Keratinocyte (primary cell): ENCODE results near the gene SERGEF. TPM values are rescaled to one million over a fixed set of nuclear protein-coding genes. Genes with fewer than 3 reads are reported as not detected.

Experiments used
- DNase-seq: peaks from one replicate; pipeline ENCODE4 v3.0.0-alpha.2; 2011; ENCODE audit warnings: low read depth, missing footprints, low spot score
- FAIRE-seq: peaks from 2 replicates; lab custom pipeline; 2011; peaks lifted over from hg19 to GRCh38; lab: Jason Lieb, UNC
- H2AFZ ChIP-seq: 2 replicates; pipeline ENCODE4 v1.6.0; 2012; ENCODE audit warnings: low read length, control low read depth, inconsistent platforms; ENCODE audit not compliant: control insufficient read depth
- H3K27ac ChIP-seq: 2 replicates; pipeline ENCODE4 v1.5.1; 2011; ENCODE audit warnings: low read length; ENCODE audit not compliant: control insufficient read depth, insufficient read depth
- H3K27me3 ChIP-seq: 3 replicates; pipeline ENCODE4 v1.6.0; 2011; ENCODE audit warnings: low read length; ENCODE audit not compliant: control insufficient read depth, insufficient read depth; ENCODE audit errors: extremely low read depth
- H3K36me3 ChIP-seq, 2 experiments: 2 replicates in 1 of 2; 3 replicates in 1 of 2; pipeline ENCODE4 v1.5.1; 2011; ENCODE audit warnings: low read length in 2 of 2, mild to moderate bottlenecking in 1 of 2; ENCODE audit not compliant: control insufficient read depth in 2 of 2, insufficient read depth in 2 of 2; ENCODE audit errors: extremely low read depth in 1 of 2
- H3K4me1 ChIP-seq: 3 replicates; pipeline ENCODE4 v1.5.1; 2011; ENCODE audit warnings: low read length; ENCODE audit not compliant: control insufficient read depth, insufficient read depth; ENCODE audit errors: extremely low read depth
- H3K4me2 ChIP-seq: 3 replicates; pipeline ENCODE4 v1.6.0; 2011; ENCODE audit warnings: low read depth, low read length; ENCODE audit not compliant: control insufficient read depth, insufficient read depth; ENCODE audit errors: extremely low read depth
- H3K4me3 ChIP-seq, 3 experiments: fragments of 200-600 bp in 1 of 3; sonication (generic) in 1 of 3; 2 replicates in 2 of 3; 3 replicates in 1 of 3; pipeline ENCODE4 v1.5.1; 2011 to 2016; ENCODE audit warnings: low read length in 3 of 3, mild to moderate bottlenecking in 3 of 3, control low read depth in 2 of 3, inconsistent platforms in 1 of 3, low read depth in 1 of 3, mixed read lengths in 1 of 3, mixed run types in 1 of 3, moderate library complexity in 1 of 3; ENCODE audit not compliant: control insufficient read depth in 2 of 3, insufficient read depth in 2 of 3; ENCODE audit errors: extremely low read depth in 1 of 3
- H3K79me2 ChIP-seq: 2 replicates; pipeline ENCODE4 v1.6.0; 2012; ENCODE audit warnings: low read length; ENCODE audit not compliant: control insufficient read depth, insufficient read depth
- H3K9ac ChIP-seq: 3 replicates; pipeline ENCODE4 v1.6.0; 2011; ENCODE audit warnings: low read length; ENCODE audit not compliant: control insufficient read depth, insufficient read depth; ENCODE audit errors: extremely low read depth
- H3K9me1 ChIP-seq: 3 replicates; pipeline ENCODE4 v1.6.0; 2011; ENCODE audit warnings: low read length; ENCODE audit not compliant: control insufficient read depth, insufficient read depth; ENCODE audit errors: extremely low read depth
- H3K9me3 ChIP-seq: 2 replicates; pipeline ENCODE4 v1.5.1; 2012; ENCODE audit warnings: low read depth, low read length; ENCODE audit not compliant: control insufficient read depth
- H4K20me1 ChIP-seq: 3 replicates; pipeline ENCODE4 v1.6.0; 2011; ENCODE audit warnings: low read length; ENCODE audit not compliant: control insufficient read depth, insufficient read depth; ENCODE audit errors: extremely low read depth
- EZH2 ChIP-seq: IDR thresholded peaks from one replicate; pipeline ENCODE4 v1.6.1; 2012; ENCODE audit warnings: inconsistent platforms, mild to moderate bottlenecking, low read length, moderate library complexity
- dilution Hi-C: fragments of 300-500 bp; cut with MboI; formaldehyde crosslinking; loops from one replicate; pipeline ENCODE4 v1.7.0; 2020; ENCODE audit warnings: low sequenced_read_pairs; ENCODE audit not compliant: extremely low pct_ligation_motif_present
- polyA plus RNA-seq, 5 experiments: library from polyadenylated mRNA; depleted of rRNA in 3 of 5; stranded (reverse) in 3 of 5; stranded (forward) in 1 of 5; unstranded in 1 of 5; fragments of >200 nt; gene quantifications; 1 replicate in 1 of 5; 2 replicates in 3 of 5; 3 replicates in 1 of 5; pipeline versions ENCODE4 v1.2.1 to v1.2.3, GENCODE V29; 2011 to 2012; ENCODE audit warnings: missing spikeins in 2 of 5, low read depth in 1 of 5, low replicate concordance in 1 of 5
- TF ChIP-seq, protein P1 (sequence below), 3 experiments: IDR thresholded peaks in 1 of 3; conservative IDR thresholded peaks in 1 of 3; optimal IDR thresholded peaks in 1 of 3; 2 replicates in 2 of 3; 3 replicates in 1 of 3; pipeline versions ENCODE3 to v1.5.1; 2011; ENCODE audit warnings: low read length in 3 of 3, mild to moderate bottlenecking in 3 of 3, moderate library complexity in 2 of 3, control low read depth in 1 of 3, inconsistent platforms in 1 of 3; ENCODE audit not compliant: insufficient read depth in 2 of 3; ENCODE audit errors: extremely low read depth in 1 of 3

The SERGEF gene
- polyA plus RNA-seq, 1 donor (not counting 4 experiments of a cell fraction or from before 2014, with no cell fraction given) = 15.6 TPM

DNA sequence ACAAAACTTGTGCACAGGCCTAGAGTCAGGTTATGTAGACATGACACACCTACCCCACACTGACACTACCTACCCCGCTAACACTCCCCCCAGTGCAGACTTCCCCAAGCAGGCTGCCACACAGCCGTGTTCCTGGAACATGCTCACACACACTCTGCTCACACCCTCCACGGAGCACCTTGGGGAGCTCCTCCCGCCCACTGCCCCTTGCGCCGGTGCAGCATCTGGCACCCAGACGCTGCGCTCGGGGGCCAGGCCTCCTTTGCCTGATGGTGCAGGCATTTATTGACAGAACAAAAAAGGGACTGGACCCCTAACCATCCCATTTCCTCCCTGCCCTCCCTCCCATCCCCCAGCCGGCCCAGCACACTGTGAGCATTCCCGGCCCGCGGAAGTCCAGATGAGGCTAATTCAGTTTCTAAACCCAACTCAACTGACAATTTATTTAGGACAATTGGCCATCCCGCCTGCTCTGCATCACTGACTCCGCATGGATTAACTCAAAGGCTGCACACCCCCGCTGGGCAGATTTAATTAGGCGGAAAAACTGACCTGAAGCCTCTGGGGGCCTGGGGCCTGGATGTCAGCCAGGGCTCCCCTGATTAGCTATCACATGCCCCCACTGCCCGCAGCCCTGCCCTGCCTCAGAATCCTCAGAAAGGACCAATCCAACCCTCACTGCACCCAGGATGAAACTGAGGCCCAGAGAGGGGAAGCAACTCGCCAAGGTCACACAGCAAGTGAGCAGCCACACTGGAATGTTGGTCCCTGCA lies 248.2 kb downstream of the SERGEF start:
- Histone ChIP-seq H4K20me1 (no peaks in the 10 kb centered on the region), H3K4me2 (no peak overlapping the region), H3K27ac (no peak overlapping the region), H3K9me3 (no peaks in the 10 kb centered on the region), H2AFZ (no peak overlapping the region), H3K79me2 (no peaks in the 10 kb centered on the region), H3K4me1 (no peaks in the 10 kb centered on the region), H3K9me1 (no peaks in the 10 kb centered on the region), H3K36me3 (no peaks in the 10 kb centered on the region), H3K9ac (no peak overlapping the region), H3K27me3 (no peaks in the 10 kb centered on the region), H3K4me3 (no peak overlapping the region)
- dilution Hi-C loops = no loop called here
- DNase-seq (no peak), FAIRE-seq (no peak)
- TF ChIP-seq, protein P1, sequence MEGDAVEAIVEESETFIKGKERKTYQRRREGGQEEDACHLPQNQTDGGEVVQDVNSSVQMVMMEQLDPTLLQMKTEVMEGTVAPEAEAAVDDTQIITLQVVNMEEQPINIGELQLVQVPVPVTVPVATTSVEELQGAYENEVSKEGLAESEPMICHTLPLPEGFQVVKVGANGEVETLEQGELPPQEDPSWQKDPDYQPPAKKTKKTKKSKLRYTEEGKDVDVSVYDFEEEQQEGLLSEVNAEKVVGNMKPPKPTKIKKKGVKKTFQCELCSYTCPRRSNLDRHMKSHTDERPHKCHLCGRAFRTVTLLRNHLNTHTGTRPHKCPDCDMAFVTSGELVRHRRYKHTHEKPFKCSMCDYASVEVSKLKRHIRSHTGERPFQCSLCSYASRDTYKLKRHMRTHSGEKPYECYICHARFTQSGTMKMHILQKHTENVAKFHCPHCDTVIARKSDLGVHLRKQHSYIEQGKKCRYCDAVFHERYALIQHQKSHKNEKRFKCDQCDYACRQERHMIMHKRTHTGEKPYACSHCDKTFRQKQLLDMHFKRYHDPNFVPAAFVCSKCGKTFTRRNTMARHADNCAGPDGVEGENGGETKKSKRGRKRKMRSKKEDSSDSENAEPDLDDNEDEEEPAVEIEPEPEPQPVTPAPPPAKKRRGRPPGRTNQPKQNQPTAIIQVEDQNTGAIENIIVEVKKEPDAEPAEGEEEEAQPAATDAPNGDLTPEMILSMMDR (optimal IDR thresholded peaks at IDR 0.05 in 1 of 3, IDR thresholded peaks at IDR 0.05 in 1 of 3, conservative IDR thresholded peaks at IDR 0.05 in 1 of 3; ENCODE audit: extremely low read depth in 1 of 3, insufficient read depth in 2 of 3, low read length in 3 of 3) = no peak
- no peak for TF ChIP-seq EZH2

DNA sequence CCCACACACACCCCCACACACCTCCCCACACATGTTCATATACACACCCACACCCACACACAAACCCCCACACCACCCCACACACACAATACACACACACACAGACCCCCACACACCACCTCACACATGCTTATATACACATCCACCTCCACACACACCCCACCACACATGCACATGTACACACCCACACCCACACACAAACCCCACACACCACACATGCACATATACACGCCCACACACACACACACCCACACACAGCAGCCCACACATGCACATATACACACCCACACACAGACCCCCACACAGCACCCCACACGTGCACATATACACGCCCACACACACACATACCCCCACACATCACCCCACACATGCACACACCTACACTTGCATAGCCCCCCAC lies 249.1 kb downstream of the SERGEF start:
- Histone ChIP-seq H3K9me3 (no peaks in the 10 kb centered on the region), H3K9me1 (no peaks in the 10 kb centered on the region), H3K27ac (no peak overlapping the region), H3K27me3 (no peaks in the 10 kb centered on the region), H2AFZ (no peak overlapping the region), H3K9ac (no peak overlapping the region), H3K36me3 (no peaks in the 10 kb centered on the region), H3K4me3 (no peak overlapping the region), H3K4me2 (no peak overlapping the region), H3K79me2 (no peaks in the 10 kb centered on the region), H3K4me1 (no peaks in the 10 kb centered on the region), H4K20me1 (no peaks in the 10 kb centered on the region)
- dilution Hi-C loops = no loop called here
- DNase-seq (no peak), FAIRE-seq (no peak)
- TF ChIP-seq, protein P1 (optimal IDR thresholded peaks at IDR 0.05 in 1 of 3, IDR thresholded peaks at IDR 0.05 in 1 of 3, conservative IDR thresholded peaks at IDR 0.05 in 1 of 3; ENCODE audit: extremely low read depth in 1 of 3, insufficient read depth in 2 of 3, low read length in 3 of 3) = no peak
- no peak for TF ChIP-seq EZH2
